ENCODE data around the gene PACS1.

GRCh38 chr11:66259225-66259624, 189.2 kb downstream of the PACS1 start:
- TF ChIP-seq CTCF (IDR thresholded peaks at IDR 0.05): no peak
- no peak for TF ChIP-seq POLR2A (IDR thresholded peaks at IDR 0.05)
- no peak for TF ChIP-seq EP300 (IDR thresholded peaks at IDR 0.05)
